ENCODE results near the gene NOL12. TPM values are rescaled to one million over a fixed set of nuclear protein-coding genes. Genes with fewer than 3 reads are reported as not detected.
A peak's percentile ranks its signal among the peaks of the same experiment; 100 is the strongest.

The NOL12 gene
- total and polyA plus RNA-seq, 3 experiments from 2014 or later, result 38.3 to 57.2 (median 53.6) TPM

- POLR2A ChIA-PET, result no interaction called here
Observed at GRCh38 chr22:37665487-37665886, 20.7 kb upstream of the NOL12 start.

GRCh38 chr22:37669586-37669985 is 16.6 kb upstream of the NOL12 start:
- peak overlapping the region in 3 of 8 donors; percentile 54 to 89 (median 74) for H3K27ac Mint-ChIP-seq
- Histone ChIP-seq H3K4me3 (ENCODE audit: low read length) (no peak overlapping the region), H3K27ac (ENCODE audit: low read depth, low read length) (no peak overlapping the region), H3K9me3 (ENCODE audit: low read length) (no peaks in the 10 kb centered on the region), H3K4me1 (ENCODE audit: insufficient read depth, low read length) (peaks cover 25% of the 10 kb centered on the region), H3K27me3 (ENCODE audit: insufficient read depth, low read length, poor library complexity, severe bottlenecking) (no peaks in the 10 kb centered on the region), H3K36me3 (ENCODE audit: insufficient read depth, low read length) (no peaks in the 10 kb centered on the region)
- no peak for DNase-seq
- no peaks in the 10 kb centered on the region for H3K27me3 Mint-ChIP-seq
- ChIA-PET POLR2A (no interaction called here), CTCF (interaction anchor here (1.4 to 2.8 kb wide), 3 partner anchors 9 to 27 kb away, joined by 6 to 15 read pairs (median 7); no protein-coding TSS in a partner anchor)
- peaks cover 16 to 40% (median 17%) of the 10 kb centered on the region in 3 donors for H3K4me1 Mint-ChIP-seq
- H3K36me3 Mint-ChIP-seq, result peaks cover 0 to 7% (median 0%) of the 10 kb centered on the region in 3 donors
- peak overlapping the region in 1 of 7 donors; percentile 40 for H3K4me3 Mint-ChIP-seq
- no peaks in the 10 kb centered on the region for H3K9me3 Mint-ChIP-seq

More at GRCh38 chr22:37665487-37665886, 20.7 kb upstream of the NOL12 start:
- Mint-ChIP-seq H3K4me3 (no peak overlapping the region), H3K9me3 (no peaks in the 10 kb centered on the region), H3K27ac (no peak overlapping the region), H3K27me3 (no peaks in the 10 kb centered on the region), H3K4me1 (peaks cover 11 to 26% (median 12%) of the 10 kb centered on the region in 3 donors), H3K36me3 (peaks cover 0 to 7% (median 0%) of the 10 kb centered on the region in 3 donors)
- CTCF ChIA-PET, result interaction anchor here (20.3 kb wide), 1 partner anchor 27 kb away, joined by 285 read pairs; the partner anchor contains the start of gene SH3BP1
- no peaks in the 10 kb centered on the region for H3K27me3 ChIP-seq (ENCODE audit: insufficient read depth, low read length, poor library complexity, severe bottlenecking)
- H3K27ac ChIP-seq (ENCODE audit: low read depth, low read length), result no peak overlapping the region
- DNase-seq, result no peak
- peaks cover 9% of the 10 kb centered on the region for H3K4me1 ChIP-seq (ENCODE audit: insufficient read depth, low read length)
- no peak overlapping the region for H3K4me3 ChIP-seq (ENCODE audit: low read length)
- H3K36me3 ChIP-seq (ENCODE audit: insufficient read depth, low read length), result no peaks in the 10 kb centered on the region
- no peaks in the 10 kb centered on the region for H3K9me3 ChIP-seq (ENCODE audit: low read length)

- H3K27ac Mint-ChIP-seq, result peak overlapping the region in 7 of 8 donors; percentile 29 to 84 (median 74)
- Histone ChIP-seq H3K9me3 (ENCODE audit: low read length) (no peaks in the 10 kb centered on the region), H3K27ac (ENCODE audit: low read depth, low read length) (no peak overlapping the region), H3K36me3 (ENCODE audit: insufficient read depth, low read length) (no peaks in the 10 kb centered on the region), H3K27me3 (ENCODE audit: insufficient read depth, low read length, poor library complexity, severe bottlenecking) (no peaks in the 10 kb centered on the region), H3K4me3 (ENCODE audit: low read length) (no peak overlapping the region), H3K4me1 (ENCODE audit: insufficient read depth, low read length) (peaks cover 37% of the 10 kb centered on the region)
- peaks cover 24 to 59% (median 32%) of the 10 kb centered on the region in 3 donors for H3K4me1 Mint-ChIP-seq
- H3K36me3 Mint-ChIP-seq, result peaks cover 0 to 6% (median 0%) of the 10 kb centered on the region in 3 donors
- H3K4me3 Mint-ChIP-seq, result peak overlapping the region in 2 of 7 donors; percentile 13 to 69
- ChIA-PET CTCF (interaction anchor here (1.0 to 1.8 kb wide), 4 partner anchors 9 to 66 kb away, joined by 3 to 7 read pairs (median 6); no protein-coding TSS in a partner anchor), POLR2A (interaction anchor here (0.7 to 2.5 kb wide), 3 partner anchors 14 to 58 kb away, joined by 4 to 16 read pairs (median 7); partner anchors contain the start of gene PDXP)
- DNase-seq, result peak in 1 of 5 donors; percentile 49
- H3K9me3 Mint-ChIP-seq, result no peaks in the 10 kb centered on the region
- H3K27me3 Mint-ChIP-seq, result no peaks in the 10 kb centered on the region
Observed at GRCh38 chr22:37672206-37672919, 13.8 kb upstream of the NOL12 start.

- Mint-ChIP-seq H3K4me1 (peaks cover 30 to 64% (median 35%) of the 10 kb centered on the region in 3 donors), H3K4me3 (no peak overlapping the region), H3K27me3 (no peaks in the 10 kb centered on the region), H3K27ac (peak overlapping the region in 6 of 8 donors; percentile 23 to 84 (median 50)), H3K36me3 (peaks cover 0 to 8% (median 0%) of the 10 kb centered on the region in 3 donors), H3K9me3 (no peaks in the 10 kb centered on the region)
- H3K4me3 ChIP-seq (ENCODE audit: low read length), result no peak overlapping the region
- H3K36me3 ChIP-seq (ENCODE audit: insufficient read depth, low read length), result no peaks in the 10 kb centered on the region
- no peaks in the 10 kb centered on the region for H3K9me3 ChIP-seq (ENCODE audit: low read length)
- no peak overlapping the region for H3K27ac ChIP-seq (ENCODE audit: low read depth, low read length)
- ChIA-PET POLR2A (interaction anchor here (2.5 kb wide), 1 partner anchor 14 kb away, joined by 16 read pairs; the partner anchor contains the start of gene PDXP), CTCF (interaction anchor here (1.1 to 1.8 kb wide), 3 partner anchors 9 to 30 kb away, joined by 4 to 7 read pairs (median 6); no protein-coding TSS in a partner anchor)
- no peak for DNase-seq
- H3K27me3 ChIP-seq (ENCODE audit: insufficient read depth, low read length, poor library complexity, severe bottlenecking), result no peaks in the 10 kb centered on the region
- H3K4me1 ChIP-seq (ENCODE audit: insufficient read depth, low read length), result peaks cover 40% of the 10 kb centered on the region
Observed at GRCh38 chr22:37672920-37673455, 13.2 kb upstream of the NOL12 start.

- H3K4me3 Mint-ChIP-seq, result peak overlapping the region; percentile 55 to 97 (median 66)
- H3K27ac Mint-ChIP-seq, result peak overlapping the region; percentile 61 to 100 (median 76)
- no peak overlapping the region for H3K27ac ChIP-seq (ENCODE audit: low read depth, low read length)
- DNase-seq, result no peak
- H3K36me3 Mint-ChIP-seq, result peaks cover 0 to 9% (median 0%) of the 10 kb centered on the region in 3 donors
- no peak overlapping the region for H3K4me3 ChIP-seq (ENCODE audit: low read length)
- H3K4me1 ChIP-seq (ENCODE audit: insufficient read depth, low read length), result peaks cover 44% of the 10 kb centered on the region
- H3K9me3 Mint-ChIP-seq, result no peaks in the 10 kb centered on the region
- ChIA-PET POLR2A (interaction anchor here (0.8 to 4.7 kb wide), 4 partner anchors 13 to 66 kb away, joined by 3 to 59 read pairs (median 6); partner anchors contain the start of genes GGA1 and PDXP), CTCF (interaction anchor here (0.7 to 16.7 kb wide), 10 partner anchors 9 to 67 kb away, joined by 3 to 375 read pairs (median 7); partner anchors contain the start of genes GGA1, NOL12, PDXP and SH3BP1)
- H3K27me3 Mint-ChIP-seq, result no peaks in the 10 kb centered on the region
- H3K9me3 ChIP-seq (ENCODE audit: low read length), result no peaks in the 10 kb centered on the region
- H3K27me3 ChIP-seq (ENCODE audit: insufficient read depth, low read length, poor library complexity, severe bottlenecking), result no peaks in the 10 kb centered on the region
- peaks cover 32 to 67% (median 37%) of the 10 kb centered on the region in 3 donors for H3K4me1 Mint-ChIP-seq
- H3K36me3 ChIP-seq (ENCODE audit: insufficient read depth, low read length), result no peaks in the 10 kb centered on the region
Observed at GRCh38 chr22:37674248-37674647, 11.9 kb upstream of the NOL12 start.

- Histone ChIP-seq H3K27ac (ENCODE audit: low read depth, low read length) (peak within 1 kb of the TSS; percentile 83), H3K4me3 (ENCODE audit: low read length) (peak within 1 kb of the TSS; percentile 68), H3K9me3 (ENCODE audit: low read length) (no peaks in the 10 kb centered on the region), H3K36me3 (ENCODE audit: insufficient read depth, low read length) (no peaks in the 10 kb centered on the region), H3K27me3 (ENCODE audit: insufficient read depth, low read length, poor library complexity, severe bottlenecking) (no peaks in the 10 kb centered on the region), H3K4me1 (ENCODE audit: insufficient read depth, low read length) (peaks cover 44% of the 10 kb centered on the region)
- Mint-ChIP-seq H3K4me1 (peaks cover 37 to 70% (median 41%) of the 10 kb centered on the region in 3 donors), H3K4me3 (peak within 1 kb of the TSS; percentile 85 to 97 (median 89)), H3K27ac (peak within 1 kb of the TSS; percentile 93 to 100 (median 99)), H3K36me3 (peaks cover 0 to 16% (median 4%) of the 10 kb centered on the region in 3 donors), H3K27me3 (no peaks in the 10 kb centered on the region), H3K9me3 (no peaks in the 10 kb centered on the region)
- DNase-seq, result peak; percentile 51 to 78 (median 59)
- POLR2A ChIA-PET, result interaction anchor here (0.7 to 4.7 kb wide), 7 partner anchors 14 to 194 kb away, joined by 3 to 59 read pairs (median 6); partner anchors contain the start of genes GGA1 and PDXP
- CTCF ChIA-PET, result interaction anchor here (0.6 to 16.7 kb wide), 10 partner anchors 8 to 67 kb away, joined by 3 to 375 read pairs (median 7); partner anchors contain the start of genes GGA1, NOL12, PDXP and SH3BP1
Observed at GRCh38 chr22:37674951-37675929, 10.9 kb upstream of the NOL12 start, which contains the start of gene LGALS1. LGALS1 (plus strand) TSS chr22:37675636; CDS start chr22:37675703, 67 bp downstream.
